HG03175 (cell line): ENCODE data around the gene SH3BP5.

ENCODE experiments used
- ATAC-seq: cut with Tn5 transposase; IDR thresholded peaks from one replicate; pipeline ENCODE4 v1.9.1; 2021; ENCODE audit warnings: mild to moderate bottlenecking, moderate library complexity; ENCODE audit not compliant: unreplicated experiment

The SH3BP5 gene

GRCh38 chr3:15277861-15278500 is 54.4 kb downstream of the SH3BP5 start:
- ATAC-seq = no peak

DNA sequence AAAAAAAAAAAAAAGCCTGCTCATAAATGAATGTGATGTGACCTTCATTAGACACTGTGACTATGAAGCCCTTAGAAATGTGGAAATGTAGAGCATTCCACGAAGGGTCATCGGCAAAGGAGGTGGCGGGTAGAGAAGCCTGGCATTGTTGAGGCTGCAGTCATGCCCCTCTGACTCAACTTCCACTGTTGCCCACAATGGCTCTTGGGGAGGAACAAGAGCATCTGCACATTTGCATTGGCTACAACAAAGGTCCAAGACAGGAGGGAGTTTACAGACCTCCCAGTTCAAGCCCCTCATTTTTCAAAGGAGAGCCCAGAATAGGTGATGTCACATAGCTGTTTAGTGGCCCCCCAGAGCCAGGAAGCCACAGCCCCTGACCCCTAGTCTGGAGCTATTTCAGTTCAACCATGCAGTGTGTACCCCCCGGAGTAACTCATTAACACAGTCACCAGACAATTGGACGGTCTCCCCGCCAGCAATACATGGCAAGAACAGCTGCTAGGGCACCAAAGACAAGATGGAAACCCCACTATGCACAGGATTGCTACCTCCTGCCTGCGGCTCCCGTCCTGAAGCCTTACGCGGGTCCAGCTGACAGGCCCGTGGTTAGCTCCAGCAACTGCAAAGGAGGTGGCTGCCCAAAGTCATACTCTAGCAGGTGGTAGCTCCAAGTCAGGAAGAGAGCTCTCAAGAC is 56.2 kb downstream of the SH3BP5 start:
- ATAC-seq = no peak

DNA sequence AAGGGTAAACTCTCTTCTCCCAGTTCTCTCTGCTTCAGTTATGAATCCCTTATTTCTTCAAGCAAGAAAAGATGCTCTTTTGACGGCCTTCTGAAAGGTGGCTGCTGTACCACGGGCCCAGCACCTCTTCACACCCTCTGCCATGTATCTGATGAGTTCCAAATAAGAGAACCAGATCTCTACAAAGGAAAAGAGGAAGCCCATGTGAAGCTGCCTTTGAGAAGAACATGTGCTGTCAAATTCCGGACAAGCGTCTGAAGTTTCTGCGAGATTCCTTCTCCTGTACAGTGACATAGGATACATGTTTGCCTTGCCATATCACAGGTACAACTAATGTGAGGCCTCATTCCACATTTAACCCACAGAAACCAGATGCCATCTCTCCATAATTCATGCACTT is 59.2 kb downstream of the SH3BP5 start:
- ATAC-seq = no peak

GRCh38 chr3:15272426-15273196 is 59.8 kb downstream of the SH3BP5 start:
- ATAC-seq = no peak

DNA sequence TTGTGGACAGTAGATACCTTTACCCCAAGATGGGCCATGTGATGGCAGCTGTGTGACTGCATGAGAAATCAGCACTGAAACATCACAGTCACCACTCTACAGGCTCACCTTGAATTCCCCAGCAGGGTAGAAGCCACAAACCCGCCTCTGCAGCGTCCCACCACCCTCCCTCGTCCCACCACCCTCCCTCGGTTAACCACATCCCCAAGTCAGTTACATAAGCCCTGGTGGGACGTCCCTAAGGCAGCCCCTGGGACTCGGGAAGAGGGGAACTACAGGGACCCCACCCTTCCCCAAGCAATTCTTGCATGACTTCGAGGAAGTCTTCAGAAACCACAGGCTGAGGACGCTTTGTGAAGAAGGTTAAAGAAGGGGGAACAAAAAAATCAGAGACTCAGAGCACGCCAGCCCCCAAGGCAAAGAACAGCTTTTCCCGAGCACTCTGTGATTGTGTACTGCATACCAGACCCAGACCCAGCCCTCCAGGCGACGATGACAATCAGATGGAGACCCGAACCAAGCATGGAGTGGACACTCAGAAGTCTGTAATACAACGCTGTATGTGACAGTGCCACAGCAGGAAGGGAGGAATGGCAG is 60.5 kb downstream of the SH3BP5 start:
- peak; percentile 45 for ATAC-seq

- no peak for ATAC-seq
Observed at GRCh38 chr3:15271030-15271429, 61.4 kb downstream of the SH3BP5 start.

GRCh38 chr3:15269091-15269989 is 63.0 kb downstream of the SH3BP5 start:
- peak; percentile 76 for ATAC-seq

- no peak for ATAC-seq
Observed at GRCh38 chr3:15268033-15268631, 64.3 kb downstream of the SH3BP5 start.

DNA sequence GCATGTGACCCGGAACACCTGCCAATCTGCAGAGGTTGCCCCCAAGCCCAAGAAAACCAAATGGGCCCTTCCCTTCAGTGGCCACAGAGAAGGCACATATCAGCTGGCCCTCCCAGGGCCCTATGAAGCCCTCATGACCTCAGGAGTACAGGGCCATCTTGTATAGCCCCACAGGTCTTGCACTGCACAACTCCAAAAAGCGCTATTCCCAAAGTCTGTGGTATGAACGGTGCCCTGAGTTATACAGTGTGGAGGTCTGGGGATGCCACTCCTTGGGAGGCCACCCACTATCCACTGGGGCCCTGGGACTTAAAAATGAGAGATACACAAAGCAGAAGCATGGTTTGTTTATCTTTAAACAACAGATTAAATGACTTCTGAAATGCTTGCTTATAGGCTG is 64.9 kb downstream of the SH3BP5 start:
- no peak for ATAC-seq

DNA sequence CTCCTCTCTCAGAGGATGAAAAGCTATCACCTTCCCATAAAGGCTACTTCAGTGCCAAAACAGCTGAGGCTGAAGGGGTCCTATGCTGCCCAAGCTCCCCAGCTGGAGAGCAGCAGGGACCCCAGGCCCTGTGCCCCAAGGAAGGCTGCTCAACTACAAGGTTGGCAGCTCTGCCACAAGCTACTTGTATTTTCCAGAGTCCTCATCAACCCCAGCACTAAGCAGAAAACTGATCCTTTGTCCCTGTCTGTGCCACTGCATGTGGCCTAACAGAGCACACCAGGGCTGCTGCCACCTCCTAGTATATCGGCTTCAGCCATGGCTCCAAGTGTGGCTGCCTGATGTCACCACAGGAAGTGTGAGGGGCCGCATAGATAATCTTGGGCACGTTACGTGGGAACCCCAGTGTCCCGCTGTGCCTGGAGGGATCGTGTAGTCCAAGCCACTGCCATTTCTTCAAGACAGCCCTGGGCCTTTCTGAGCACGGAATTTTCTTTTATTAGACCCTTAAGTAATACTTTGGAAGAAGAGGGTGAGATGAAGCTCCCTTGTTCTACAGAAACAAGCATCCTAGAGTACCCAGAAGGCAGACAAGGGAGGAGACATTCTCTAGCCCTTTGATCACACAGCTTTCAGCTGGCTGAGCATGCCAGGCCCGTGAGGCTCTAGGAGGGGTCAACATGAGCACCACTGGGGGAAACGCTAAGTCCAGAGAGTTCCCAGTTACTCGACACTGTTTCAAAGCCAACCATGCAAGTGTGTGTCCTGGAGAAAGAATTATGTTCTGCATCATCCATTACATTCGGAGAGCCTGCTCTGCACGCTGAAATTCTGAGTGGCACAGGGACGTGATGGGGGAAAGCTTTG is 65.6 kb downstream of the SH3BP5 start:
- ATAC-seq = no peak

GRCh38 chr3:15265655-15266509 is 66.5 kb downstream of the SH3BP5 start:
- ATAC-seq = no peak

DNA sequence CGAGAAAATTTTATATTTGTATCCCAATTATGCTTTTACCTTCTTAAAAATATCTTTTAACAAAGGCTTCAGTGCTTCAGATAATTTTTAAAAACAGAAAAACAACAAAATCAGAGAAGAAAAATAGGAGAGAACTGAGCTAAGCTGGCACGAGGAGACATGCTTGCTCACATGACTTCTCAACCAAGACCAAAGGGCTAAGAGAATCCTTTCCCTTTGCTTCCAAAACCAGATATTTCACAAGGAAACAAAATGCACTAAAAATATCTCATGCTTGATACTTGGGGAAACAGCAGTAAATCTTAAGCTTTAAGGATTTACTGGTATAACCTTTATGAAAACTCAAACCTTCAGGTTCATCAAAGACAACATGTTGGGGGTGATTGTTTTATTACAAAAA is 67.9 kb downstream of the SH3BP5 start:
- ATAC-seq = no peak

DNA sequence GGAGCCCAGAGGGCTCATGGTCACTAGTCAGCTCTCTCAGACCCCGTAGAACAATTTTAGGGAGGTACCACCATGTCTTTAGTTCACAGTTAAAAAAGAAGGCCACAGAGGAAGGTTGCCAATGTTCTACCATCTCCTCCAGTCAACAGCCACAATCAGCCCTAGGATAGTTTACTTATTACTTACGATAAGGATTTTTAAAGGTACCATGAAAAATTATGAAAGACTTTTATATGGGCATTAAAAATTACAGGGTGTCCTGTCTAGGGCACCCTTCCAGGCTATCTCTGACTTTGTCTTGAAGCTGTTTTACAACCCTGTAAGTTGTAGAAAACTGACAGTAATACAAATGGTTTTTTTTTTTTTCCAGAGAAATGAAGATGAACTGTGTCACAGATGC is 68.5 kb downstream of the SH3BP5 start:
- no peak for ATAC-seq

DNA sequence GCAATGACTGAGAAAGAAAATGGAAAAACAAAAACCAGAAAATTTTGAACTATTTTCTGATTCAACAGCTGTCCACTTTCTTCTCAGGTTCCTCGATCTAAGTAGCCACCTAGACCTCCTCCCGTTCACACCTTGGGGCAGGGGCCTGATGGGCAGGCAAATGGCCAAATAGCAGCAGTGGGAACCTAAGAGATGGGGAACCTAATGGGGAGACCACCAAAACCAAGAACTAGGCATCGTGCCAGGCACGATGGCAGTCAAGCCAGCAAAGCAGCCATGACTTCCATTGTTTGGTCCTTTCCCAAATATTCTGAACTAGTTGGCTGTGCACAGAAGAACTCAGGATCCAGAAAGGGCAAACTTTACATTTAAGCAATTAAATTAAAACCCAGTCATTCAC is 69.3 kb downstream of the SH3BP5 start:
- ATAC-seq = no peak

DNA sequence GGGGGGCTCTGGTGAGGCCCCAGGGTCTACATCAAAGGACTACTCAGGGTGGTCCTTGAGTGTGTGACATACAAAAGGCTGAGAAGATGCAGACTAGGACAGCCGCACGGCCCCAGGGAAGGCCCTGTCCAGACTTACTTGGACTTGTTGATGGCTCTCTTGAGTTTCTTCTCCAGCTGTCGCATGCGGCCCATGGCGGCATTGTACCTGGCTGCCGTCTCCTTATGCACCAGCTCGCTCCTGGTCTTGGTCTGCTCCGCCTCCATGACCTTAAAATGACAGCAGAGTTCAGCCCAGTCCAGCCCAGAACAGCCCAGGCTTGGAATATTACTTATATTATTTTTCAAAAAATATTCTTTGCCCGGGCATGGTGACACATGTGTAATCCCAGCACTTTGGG is 70.4 kb downstream of the SH3BP5 start:
- no peak for ATAC-seq

DNA sequence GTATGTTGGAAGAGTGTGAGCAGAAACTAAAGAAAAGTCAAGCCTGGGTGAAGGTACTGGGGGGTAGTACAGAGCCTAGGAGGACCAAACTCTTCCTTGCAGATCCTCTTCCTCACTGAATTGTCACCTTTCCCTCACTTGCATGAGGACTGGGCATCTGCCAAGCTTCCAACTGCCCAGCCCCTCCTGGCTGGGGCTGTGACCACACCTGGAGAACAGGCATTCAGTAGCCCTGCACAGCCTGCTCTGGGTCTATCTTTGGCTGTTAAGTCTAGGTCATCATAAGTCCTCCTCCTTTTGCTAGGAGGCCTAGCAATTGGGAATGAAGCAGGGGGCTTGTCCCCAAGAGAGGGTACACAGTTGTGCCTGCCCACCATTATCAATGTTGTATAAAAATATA is 71.1 kb downstream of the SH3BP5 start:
- ATAC-seq = no peak

GRCh38 chr3:15260531-15260930 is 71.9 kb downstream of the SH3BP5 start:
- no peak for ATAC-seq

- ATAC-seq = no peak
Observed at GRCh38 chr3:15258720-15259119, 73.7 kb downstream of the SH3BP5 start.
